GM18526 (cell line): Measurements from ENCODE around the gene MAGI3.

ENCODE experiments used
- POLR2A ChIP-seq: IDR thresholded peaks from 3 replicates; pipeline ENCODE4 v1.6.1; 2011; ENCODE audit not compliant: insufficient read length; ENCODE audit errors: extremely low read depth

MAGI3 gene

DNA sequence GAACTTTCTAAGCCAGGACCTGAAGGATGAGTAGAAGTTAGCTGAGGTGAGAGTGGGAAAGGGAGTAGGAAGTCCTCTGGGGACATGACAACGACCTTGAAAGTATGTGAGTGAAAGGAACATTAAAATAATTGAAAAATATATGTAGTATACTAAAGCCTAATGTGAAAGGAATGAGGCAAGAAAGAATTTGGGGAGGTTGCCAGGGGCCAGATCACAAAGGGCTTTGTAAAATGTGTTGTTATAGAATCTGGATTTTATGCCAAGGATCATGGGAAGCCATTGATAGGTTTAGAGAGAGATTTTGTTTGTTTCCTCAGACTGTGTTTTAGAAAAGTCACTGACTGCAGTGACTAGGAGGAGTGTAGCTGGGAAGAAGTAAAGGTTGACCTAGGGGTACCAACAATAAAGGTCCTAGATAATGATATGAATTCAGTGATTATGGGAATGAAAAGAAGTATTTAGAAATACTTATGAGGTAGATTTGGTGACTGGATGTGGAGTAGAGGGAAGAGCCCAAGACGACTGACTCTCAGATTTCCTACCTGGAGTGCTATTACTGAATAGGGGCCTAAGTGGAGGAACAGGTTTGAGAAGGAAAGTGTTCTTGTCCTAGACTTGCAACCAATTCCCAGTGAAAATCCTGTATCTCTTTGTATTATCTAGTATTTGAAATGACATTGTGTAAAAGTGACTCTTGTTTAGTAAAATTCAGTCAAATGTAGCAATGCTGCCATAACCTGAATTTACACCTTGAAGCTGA, 189.1 kb downstream of the MAGI3 start:
- no peak for TF ChIP-seq POLR2A

DNA sequence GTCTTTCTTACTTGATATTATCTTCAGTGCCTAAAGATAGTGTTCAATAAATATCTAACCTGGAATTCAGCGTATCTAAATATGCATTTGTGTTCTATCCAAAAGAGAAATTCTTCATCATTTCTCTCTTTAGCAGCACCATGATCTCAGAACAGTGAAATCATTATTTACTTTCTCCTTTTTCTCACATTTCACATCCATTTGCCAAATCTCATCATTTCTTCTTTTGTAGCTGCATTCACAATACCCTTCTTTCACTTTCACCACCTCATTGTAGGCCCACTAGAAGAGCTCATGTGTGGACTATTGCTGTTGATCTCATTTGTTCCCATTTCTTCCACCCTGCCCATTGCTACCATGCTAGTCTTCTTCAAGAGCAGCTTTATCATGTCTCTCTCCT, 191.0 kb downstream of the MAGI3 start:
- TF ChIP-seq POLR2A, result no peak

DNA sequence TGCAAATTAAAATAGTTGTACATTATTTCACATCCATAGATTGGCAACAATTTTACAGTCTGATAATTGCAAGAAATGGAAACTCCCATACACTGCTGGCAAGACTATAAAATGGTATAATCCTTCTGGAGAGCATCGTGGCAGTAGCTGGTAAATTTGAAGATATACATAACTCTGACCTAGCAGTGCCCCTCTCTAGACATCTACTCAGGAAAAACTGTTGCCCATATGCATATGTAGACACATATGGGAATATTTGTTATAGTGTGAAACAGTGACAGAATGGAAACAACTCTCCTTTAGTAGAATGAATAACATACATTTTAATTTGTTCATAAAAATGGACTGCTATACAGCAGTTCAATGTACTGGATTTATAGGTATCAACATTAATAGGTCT, 191.8 kb downstream of the MAGI3 start:
- TF ChIP-seq POLR2A, result no peak

DNA sequence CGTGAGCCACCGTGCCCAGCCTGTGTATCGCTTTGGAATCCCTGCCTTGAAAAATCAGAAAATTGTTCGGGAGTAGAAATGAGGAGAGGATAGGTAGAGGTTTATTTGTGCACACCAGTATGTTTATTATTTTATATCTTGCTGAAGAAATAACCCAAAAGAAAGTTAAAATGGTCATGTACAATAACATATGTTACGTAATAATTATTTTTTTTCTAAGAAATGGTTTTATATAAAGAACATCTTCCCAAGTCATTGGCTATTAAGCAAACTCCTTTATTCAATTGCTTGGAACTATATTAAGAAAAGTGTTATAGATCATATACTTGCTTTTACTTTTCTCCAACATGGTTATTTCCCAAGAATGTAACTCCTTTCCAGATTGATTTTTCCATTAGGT, 197.2 kb downstream of the MAGI3 start:
- no peak for TF ChIP-seq POLR2A

DNA sequence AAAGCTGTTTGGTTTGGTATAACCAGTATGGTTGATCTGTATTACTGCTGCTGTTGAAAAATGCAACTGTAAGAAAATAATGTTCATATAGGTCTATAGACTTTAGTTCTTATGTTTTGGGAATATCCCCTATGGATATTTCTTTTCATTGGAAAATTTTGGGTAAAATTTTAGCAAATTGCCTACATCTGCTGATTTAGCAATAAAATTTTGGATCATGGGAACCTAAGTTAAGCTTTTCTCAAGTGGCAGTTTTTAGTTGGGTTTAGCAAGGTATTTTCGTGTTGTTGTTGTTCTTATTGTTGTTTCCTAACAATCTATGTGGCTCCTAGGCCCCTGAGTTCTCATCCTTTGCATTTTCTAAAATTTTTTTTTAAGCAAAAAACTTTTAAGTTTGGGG, 201.9 kb downstream of the MAGI3 start:
- TF ChIP-seq POLR2A, result no peak

DNA sequence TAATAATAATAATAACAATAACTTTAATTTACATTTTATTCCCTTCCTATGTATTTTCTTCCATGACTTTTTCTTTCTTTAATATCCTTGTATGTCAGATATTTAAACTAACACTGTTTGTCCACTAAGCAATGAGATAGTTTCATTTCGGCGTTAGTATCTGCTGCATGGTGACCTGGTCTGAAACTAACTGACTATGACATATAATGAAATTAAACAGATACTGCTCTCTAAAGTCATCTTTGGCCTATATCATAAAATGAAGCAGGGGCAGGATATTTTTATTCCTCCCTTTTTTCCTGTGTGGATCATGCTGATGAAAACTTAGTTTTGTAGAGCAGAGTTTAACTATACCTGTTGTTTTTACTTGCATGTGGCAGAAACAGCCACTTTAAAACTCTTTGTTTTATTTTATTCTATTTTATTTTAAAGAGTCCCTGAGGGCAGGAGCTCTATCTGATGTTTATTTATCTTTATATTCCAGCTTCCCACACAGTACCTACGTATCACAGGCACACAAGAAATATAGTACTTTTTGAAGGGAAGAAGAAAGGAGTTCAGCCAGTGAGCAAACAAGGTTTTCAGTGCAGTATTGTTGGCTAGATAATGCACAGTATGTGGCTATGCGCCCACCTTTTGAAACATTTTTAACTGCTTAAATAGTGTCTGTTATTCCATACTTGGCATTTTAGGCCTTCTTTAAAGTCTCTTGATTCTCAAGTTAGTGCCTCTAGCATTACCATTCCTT, 203.4 kb downstream of the MAGI3 start:
- no peak for TF ChIP-seq POLR2A

DNA sequence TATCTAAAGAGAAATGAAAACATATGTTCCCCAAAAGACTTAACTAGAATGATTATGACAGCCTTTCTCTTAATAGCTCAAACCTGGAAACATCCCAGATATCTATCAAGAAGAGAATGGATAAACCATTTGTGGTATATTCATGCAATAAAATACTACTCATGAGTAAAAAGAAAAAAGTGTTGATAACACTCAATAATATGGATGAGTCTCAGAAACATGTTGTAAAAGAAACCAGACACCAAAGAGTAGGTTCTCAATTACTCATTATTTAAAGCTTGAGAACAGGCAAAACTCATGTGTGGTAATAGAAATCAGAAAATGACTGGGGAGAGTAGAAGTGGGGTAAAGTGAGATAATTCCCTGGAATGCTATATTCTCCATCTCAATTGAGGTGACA, 214.8 kb downstream of the MAGI3 start:
- no peak for TF ChIP-seq POLR2A

DNA sequence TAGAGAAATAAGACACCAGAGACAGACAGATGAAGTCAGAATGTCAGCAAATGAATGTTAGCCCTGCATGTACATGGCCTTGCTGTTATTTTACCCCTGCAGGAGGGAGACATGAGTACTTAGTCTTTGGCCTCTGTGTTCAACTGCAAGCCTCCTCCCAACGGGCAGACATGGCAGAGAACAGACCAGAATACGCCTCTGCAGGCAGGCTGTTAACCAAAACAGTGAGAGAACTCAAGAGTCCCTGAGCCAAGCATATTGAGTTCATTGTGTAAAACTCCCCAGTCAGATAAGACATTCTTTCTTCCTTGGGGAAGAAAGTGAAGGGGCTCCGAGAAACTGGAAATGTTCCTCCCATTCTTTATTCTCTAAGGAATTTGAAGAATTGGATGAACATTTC, 218.1 kb downstream of the MAGI3 start:
- TF ChIP-seq POLR2A, result no peak

DNA sequence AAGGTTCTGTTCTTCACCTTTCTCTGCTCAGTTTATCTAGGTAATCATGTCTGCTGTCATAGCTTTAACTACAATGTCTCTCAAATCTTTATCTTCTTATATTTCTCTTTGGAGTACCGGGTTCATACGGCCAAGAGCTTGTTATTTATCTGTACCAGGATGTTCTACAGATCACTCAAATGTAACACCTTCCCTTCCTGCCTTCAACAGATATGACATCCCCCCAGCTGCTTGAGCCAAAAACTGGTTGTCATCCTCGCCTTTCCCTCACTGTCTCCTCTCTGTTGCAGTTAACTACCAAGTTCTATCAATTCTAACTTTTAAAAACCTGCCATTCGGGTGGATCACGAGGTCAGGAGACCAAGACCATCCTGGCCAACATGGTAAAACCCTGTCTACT, 220.1 kb downstream of the MAGI3 start:
- no peak for TF ChIP-seq POLR2A

DNA sequence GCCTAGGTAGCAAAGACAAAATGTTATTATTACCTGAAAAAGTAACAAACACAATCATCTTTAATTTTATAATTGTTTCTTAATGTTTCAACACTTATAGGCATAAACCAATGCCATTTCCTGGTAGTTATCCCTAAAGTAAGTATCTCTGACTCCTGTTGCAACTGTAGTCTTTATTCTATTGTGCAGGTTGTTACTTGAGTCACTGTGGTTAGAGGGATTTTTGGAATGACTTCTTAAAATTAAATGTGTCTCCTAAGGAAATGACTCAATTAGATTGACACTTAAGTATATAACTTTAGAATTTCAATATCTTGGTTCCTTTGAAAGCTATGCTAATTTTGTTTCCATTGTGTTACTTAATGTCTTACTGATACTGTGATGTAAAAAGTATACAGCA, 225.1 kb downstream of the MAGI3 start:
- TF ChIP-seq POLR2A, result no peak

DNA sequence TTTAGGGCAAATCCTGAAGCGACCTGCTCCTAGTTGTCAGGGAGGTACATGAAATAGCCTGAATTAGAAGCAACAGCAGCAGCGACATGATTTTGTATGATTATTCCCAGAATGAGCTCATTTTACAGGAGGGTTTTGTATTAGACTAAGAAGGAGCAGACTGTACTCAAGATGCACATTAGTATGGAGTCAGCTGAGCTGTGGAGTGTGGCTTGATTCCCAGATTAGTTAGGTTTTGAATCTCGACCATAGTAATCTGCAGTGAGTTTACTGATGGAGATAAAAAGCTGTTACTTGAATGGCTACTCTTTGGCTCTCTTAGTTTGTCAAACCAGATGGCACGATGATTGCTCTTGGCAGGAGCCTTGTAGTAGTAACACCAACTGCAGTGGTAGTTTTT, 225.8 kb downstream of the MAGI3 start:
- no peak for TF ChIP-seq POLR2A

DNA sequence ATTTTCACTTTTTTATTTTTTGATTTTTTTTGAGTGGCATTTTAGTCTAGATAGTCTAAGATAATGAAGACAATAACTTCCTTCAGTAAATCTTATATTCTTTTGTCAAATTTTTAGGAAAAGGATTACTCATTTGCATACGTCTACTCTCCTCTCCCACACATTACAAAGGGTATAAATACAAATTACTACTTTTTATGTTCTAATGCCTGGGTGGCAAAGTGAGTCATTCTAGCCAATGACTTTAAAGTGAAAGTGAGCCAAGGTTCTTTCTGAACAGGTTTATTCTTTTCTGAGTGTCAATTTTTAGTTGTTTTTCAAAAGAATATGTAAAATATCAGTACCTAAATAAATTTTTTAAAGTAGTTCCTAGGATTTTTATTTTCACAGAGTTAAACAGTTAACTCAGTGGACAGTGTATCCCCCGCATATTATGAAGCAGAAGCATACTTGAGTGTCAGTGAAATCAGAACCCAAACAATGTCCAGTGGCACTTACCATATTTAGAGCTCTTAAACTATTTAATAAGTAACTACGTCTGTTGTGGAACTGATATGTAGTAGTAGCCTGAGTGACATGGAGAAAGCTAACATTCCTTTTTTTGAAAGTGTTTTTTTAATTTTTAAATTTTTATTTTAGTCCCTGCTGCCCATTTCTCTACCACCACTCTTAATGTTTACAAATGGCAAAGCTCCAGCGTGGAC, 227.3 kb downstream of the MAGI3 start:
- no peak for TF ChIP-seq POLR2A

DNA sequence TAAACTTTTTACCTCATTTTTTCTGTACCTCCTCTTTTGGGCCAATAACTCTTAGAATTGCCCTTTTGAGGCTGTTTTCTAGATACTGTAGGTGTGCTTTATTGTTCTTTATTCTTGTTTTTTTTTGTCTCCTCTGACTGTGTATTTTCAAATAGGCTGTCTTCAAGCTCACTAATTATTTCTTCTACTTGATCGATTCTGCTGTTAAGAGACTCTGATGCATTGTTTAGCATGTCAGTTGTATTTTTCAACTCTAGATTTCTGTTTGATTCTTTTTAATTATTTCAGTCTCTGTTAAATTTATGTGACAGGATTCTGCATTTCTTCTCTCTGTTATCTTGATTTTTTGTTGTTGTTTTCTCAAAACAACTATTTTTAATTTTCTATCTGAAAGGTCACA, 238.7 kb downstream of the MAGI3 start:
- TF ChIP-seq POLR2A, result no peak

DNA sequence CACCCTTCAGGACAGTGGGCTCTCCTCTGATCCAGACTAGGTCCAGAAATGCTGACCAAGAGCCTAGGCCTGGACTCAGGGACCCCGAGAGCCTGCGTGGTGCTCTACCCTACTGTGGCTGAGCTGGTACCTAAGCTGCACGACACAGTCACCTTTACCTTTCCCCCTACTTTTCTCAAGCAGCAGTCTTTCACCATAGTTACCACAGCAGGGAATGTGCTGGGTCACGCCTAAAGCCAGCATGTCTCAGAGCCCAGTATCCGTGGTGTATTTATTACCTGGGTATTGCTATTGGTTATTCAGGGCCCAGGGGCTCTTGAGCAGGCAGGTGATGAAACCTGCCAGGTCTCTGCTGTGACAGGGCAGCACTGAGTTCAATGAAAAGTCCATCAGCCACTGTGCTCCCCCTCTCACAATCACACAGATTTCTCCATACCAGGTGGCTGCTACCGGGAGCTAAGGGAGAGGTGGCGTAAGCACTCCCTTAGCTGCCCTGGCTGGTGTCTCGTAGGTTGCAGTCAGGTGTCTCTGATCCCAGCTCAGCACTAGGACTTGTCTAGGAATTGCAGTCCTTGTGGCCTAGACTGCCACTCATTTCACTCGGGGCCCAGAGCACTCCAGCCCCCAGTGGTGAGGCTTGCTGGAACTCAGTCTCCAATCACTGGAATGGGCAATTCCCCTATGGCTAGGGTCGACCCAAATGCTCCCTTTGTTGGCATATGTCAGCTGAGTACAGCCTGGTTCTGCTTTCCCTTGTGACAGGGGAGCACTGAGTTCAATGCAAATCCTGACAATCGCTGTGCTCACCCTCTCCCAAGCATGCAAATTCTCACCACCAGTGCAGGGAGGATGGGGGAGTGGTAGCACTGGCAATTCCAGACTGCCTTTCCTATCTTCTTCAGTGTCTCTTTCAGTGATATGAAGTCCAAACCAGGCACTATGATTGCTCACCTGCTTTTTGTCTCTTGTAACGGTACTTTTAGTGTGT, 240.3 kb downstream of the MAGI3 start:
- no peak for TF ChIP-seq POLR2A

DNA sequence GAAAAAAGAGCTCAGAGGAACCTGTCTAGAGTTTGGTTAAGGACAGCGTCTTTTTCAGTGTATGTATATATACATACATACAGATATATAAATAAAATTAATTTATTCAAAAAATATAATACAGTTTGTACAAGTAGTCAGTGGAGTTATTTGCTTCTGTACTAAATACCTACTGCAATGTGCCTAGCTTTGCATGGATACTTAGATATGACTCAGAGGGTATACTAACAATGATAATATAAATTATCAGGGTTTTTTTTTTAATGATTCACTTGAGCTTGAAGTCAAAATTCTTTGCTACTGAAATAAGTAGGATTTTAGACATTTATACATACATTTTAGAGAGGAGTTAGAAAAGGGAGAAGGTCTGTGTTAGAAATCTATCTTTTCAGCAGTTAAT, 251.1 kb downstream of the MAGI3 start:
- TF ChIP-seq POLR2A, result no peak
